T-helper 22 cell (primary cell): ENCODE data around the gene RNPEPL1.

Experiments
- DNase-seq: peaks from one replicate; pipeline ENCODE4 v3.0.0-alpha.2; 2020; ENCODE audit warnings: low read depth

Gene RNPEPL1

DNA sequence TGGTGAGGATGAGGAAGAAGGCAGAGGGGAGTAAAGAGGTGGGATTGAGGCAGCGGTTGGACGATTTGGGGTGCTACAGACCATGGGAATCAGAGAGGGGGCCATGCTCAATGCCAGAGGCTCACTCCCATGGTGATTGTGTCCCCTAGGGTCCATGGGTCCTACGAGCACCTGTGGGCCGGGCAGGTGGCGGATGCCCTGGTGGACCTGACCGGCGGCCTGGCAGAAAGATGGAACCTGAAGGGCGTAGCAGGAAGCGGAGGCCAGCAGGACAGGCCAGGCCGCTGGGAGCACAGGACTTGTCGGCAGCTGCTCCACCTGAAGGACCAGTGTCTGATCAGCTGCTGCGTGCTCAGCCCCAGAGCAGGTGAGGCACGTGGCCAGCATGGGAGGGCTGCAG is 23.5 kb downstream of the RNPEPL1 start:
- DNase-seq, result no peak

DNA sequence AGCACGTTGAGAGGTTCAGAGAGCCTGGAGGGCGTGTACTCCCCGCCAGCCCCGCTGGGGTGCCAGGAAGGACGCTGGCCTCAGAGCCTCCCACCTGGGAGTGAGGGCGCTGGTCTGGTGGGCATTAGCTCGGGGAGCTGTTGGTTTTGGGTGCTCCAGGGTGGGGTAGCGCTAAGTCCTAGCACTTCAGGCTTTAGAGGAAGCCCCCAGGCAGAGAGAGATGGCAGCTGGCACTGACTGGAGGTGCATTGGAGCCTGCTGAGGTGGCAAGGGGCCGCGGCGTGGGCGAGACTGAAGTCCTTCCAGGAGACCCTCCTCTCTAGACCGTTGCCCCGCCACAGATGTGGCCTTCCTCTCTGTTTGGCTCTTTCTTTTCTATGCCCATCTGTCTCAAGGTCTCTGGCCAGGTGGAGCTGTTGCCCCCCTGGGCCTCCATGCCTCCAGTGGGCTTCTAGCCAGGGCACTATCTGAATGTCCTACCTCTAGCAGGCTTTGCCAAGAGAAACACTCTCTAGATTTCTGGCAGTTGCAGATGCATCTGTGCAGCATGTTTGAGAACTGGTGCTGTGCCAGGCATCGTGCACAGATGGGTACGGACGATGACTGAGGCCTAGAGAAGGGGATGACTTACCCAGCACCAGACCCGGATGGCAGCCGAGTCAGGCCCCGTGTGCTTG is 24.9 kb downstream of the RNPEPL1 start:
- no peak for DNase-seq

DNA sequence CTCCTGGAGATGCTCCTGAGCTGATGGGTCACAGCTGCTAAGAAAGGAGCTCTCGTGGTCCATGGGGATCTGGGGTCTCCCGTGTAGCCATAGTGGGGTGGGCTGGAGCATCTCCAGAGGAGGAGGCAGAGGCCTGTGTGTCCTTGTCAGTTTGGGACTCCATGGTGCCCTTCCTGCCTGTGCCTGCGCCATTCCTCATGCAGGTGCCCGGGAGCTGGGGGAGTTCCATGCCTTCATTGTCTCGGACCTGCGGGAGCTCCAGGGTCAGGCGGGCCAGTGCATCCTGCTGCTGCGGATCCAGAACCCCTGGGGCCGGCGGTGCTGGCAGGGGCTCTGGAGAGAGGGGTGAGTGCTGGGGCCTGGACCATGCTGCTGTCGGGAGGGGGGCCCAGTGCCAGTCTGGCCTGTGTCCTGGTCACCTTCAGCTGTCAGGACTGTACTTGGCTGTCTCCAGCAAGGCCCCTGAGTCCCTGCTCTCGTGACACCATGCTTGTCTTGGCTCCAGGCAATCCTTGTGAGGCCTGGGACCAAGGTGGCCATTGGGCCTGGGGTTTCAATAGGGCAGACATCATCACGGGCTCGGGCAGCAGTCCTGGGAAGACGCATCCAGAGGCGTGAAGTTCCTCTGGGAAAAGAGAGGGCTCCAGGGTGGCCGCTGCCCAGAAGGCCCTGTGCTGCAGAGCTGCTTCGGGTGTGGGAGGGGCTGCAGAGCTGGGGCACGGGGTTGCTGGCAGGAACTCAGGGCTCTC is 25.6 kb downstream of the RNPEPL1 start:
- DNase-seq, result no peak

DNA sequence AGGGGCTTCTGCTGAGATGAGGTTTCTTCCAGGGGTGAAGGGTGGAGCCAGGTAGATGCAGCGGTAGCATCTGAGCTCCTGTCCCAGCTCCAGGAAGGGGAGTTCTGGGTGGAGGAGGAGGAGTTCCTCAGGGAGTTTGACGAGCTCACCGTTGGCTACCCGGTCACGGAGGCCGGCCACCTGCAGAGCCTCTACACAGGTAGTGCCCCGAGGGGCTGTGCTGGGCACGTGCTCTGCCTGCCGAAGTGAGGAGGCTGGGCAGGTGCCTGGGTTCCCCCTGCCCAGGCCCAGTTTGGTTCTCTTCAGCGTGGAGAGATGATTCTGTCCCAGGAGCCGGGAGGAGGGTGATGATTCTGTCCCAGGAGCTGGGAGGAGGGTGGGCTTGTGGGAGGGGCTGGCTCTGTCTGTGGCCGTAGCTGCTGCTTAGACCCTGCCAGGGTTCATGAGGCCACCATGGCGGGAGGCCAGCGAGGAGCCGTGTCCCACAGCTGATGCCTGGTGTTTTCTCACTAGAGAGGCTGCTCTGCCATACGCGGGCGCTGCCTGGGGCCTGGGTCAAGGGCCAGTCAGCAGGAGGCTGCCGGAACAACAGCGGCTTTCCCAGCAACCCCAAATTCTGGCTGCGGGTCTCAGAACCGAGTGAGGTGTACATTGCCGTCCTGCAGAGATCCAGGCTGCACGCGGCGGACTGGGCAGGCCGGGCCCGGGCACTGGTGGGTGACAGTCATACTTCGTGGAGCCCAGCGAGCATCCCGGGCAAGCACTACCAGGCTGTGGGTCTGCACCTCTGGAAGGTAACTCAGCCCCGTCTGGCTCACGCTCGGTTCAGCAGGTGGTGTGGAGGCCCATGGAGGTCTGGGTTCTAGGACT is 26.5 kb downstream of the RNPEPL1 start:
- no peak for DNase-seq

DNA sequence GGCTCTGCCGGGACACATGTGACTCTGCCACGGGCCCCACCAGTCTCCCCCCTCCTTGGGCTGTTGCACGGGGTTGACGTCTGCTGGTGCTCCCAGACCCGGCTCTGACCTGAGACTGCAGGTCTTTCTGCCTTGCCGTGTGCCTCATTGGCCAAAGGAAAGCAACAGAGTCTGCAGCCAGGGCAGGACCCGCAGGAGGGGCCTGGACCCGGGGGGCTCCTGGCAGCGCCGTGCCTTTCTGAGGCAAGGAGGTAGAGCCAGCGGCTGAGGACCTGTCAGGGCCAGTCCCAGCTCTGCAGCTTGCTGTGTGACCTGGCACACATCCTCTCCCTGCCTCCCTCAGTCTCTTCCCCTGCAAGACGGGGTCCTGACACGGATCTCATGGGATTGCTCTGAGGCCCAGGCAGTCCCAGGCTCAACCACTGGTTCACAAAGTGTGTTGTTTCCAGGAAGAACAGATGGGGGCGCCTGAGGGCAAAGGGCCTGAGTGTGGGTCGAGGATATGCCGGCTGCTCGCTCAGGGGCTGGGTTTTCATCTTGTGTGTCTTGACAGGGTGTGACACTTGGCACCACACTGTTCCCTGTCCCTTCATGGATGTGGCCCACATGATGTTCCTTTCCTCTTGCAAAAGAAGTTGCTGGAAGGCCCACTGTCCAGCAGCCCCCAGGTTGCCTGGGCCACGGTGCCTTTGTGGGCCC is 27.2 kb downstream of the RNPEPL1 start:
- DNase-seq, result no peak

DNA sequence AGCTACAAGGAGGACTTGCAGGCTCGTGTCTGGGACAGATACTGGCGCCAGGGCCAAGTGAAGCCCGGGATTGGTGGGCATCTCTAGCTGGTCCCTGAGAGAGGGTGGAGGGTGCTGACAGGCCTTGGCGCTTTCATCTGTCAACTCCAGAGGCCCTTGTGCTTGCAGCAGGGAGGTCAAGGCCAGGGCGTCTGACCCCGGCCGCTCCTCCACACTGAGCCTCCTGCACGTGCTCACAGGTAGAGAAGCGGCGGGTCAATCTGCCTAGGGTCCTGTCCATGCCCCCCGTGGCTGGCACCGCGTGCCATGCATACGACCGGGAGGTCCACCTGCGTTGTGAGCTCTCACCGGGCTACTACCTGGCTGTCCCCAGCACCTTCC is 27.8 kb downstream of the RNPEPL1 start:
- no peak for DNase-seq

DNA sequence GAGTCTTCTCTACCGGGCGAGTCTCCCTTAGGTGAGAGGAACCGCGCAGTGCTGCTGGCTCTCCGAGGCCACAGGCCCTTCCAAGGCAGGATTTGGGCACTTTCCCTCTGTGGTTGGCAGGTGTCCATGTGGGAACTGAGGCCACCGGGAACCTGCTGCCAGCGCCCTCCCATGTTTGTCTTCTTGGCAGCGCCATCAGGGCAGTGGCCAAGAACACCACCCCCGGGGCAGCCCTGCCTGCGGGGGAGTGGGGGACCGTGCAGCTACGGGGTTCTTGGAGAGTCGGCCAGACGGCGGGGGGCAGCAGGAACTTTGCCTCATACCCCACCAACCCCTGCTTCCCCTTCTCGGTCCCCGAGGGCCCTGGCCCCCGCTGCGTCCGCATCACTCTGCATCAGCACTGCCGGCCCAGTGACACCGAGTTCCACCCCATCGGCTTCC is 28.2 kb downstream of the RNPEPL1 start:
- DNase-seq, result no peak

DNA sequence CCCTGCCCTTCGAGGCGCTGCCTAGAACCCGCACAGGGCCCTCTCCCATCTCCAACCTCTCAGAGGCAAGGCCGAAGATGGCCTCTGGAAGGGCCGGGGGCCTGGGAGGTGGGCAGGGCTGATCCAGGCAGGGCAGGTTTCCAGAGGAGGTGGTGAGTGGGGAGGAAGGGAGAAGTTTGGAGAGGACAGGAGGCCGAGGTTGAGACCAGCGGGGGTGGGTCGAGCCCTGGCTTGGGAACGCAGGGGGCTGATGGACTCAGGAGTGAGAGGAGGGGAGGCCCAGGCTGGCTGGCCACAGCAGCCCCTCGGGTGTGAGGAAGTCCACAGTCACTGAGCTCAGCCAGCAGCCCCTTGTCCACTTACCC is 28.8 kb downstream of the RNPEPL1 start:
- no peak for DNase-seq

DNA sequence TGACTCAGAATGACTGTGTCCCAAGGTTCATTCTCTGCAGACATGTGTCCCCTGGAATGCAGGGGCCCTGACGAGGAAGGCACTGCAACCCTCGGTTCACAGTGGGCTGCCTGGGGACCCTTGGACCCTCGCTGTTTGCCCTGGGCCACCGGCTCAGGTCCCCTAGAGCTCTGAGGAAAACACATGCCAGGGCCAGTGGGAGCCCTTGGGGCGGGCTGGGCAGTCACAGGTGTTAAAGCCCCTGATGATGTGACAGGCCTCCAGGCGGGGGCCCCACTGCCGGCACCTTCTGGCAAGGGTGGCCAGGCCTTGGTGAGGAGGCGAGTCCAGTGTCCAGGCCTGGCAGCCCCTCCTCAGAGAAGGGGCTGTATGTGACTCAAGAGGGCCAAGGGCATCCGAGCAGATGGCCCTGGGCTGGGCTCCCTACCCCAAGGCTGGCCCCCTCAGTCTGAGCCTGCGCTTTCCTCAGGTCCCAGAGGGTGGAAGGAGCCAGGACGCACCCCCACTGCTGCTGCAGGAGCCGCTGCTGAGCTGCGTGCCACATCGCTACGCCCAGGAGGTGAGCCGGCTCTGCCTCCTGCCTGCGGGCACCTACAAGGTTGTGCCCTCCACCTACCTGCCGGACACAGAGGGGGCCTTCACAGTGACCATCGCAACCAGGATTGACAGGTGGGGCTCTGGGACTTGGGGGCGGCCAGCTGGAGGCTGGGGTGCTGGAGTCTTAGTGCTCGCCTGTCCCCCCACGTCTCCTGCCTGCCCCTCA is 29.3 kb downstream of the RNPEPL1 start:
- DNase-seq, result no peak

DNA sequence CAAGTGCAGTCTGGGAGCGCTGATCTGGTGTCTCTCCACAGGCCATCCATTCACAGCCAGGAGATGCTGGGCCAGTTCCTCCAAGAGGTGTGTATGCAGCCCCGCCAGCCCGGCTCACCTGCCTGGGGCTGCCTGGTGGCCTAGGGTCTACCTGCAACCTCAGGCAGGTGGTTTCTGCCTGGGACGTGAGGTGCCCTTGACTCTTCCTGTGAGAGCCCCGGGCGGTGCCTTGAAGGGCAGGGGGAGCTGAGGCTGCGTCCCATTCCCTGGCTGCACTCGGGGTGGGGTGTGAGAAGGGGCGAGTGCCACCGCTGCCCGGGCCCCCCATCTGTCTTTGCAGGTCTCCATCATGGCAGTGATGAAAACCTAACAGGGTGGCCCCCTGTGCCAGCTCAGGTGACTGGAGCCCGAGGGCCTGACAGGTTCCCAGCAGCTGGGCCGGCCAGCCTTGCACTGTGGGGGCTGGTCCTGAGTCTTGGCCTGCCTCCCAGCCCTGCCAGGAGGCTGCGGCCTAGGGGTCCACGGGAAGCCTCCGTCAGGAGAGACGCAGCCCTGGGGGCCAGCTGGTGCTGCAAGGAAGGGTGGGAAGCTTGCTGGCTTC is 30.1 kb downstream of the RNPEPL1 start:
- DNase-seq, result no peak

DNA sequence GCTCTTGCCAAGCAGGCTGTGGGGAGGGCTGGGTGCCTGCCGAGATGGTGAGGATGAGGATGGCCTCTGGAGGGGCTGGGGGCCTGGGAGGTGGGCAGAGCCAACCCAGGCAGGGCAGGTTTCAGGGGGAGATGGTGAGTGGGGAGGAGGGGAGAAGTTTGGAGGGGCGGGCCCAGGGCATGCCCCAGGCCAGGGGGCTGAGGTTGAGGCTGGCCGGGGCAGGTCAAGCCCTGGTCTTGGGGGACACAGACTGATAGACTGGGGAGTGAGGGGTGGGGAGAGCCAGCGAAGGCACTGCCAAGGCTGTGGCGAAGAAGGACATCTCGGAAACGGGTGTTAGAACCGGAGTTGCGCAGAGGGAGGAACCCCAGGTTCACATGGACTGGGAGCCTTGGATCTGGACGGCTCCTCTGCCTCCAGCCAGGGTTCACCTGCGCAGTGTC is 30.9 kb downstream of the RNPEPL1 start:
- no peak for DNase-seq

DNA sequence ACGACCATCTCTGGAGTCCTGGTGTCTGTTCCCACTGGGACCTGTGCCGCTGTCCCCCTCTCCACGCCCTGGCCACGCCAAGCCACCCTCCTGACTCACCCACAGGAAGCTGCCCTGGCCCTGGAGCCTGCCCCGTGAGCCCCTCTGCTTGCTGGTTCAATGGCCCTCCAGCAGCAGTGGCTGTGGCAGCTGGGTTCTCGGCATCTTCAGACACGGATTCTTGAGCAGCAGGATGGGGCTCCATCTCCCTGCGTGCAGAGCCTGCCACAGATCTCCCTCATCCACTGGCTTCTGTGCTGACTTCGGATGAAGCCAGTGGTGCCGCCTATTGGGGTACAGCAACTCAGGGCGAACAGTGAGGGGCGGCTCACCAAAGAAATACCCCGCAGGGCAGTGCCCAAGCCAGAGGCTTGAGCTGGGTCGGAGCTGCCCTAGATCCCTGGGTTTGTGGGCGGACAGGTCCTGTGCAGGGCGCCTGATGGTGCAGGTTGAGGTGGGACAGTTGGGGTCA is 32.2 kb downstream of the RNPEPL1 start:
- no peak for DNase-seq

DNA sequence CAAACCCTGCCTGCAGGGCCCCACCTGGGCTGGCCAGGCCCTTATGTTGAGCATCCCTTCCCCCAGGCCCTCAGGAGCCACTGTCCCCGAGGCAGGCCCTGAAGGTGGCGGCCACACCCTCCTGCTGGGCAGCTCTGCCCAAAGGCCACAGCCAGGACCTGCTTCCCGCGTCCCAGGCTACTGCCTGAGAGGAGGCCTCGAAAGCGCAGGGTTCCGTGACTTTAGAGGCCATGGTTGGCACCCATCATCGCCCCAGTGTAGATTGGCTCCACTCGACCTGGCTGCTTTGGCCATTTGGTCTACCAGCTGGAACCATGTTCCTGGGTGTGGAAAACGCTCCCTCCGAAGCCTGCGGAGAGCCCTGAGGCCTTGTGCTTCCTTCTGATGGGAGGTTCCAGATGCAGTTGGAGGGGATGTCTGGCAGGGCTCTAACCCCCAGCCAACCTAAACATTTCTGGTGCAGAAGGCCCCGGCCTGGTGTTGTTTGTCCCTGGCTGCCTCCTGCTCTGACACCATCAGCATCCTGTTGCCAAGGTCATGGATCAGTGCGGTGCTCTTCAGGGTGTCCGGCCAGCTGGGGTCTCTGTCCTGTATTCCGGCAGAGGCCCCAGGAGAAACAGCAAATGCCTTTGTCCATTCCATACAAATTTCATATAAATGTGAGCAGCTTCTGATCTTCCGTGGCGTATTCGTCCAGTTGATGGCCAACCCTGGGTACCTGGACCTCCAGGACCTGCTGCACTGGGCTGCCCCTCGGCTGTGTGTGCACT is 33.0 kb downstream of the RNPEPL1 start:
- no peak for DNase-seq

DNA sequence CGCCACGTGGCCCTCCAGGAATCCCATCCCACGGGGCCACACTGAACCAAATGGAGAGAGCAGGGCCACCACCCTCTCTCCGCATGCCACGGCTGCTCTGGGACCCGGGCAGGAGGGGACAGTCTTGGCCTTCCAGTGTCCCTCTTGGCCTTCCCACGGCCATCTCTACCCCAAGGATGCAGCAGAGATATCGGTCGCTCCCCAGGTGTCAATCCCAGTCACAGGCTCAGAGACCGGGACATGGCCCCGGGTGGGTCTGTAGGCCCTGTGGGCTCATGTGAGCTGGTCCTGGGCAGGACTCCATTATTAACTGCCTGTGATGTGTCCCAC is 33.5 kb downstream of the RNPEPL1 start:
- no peak for DNase-seq

DNA sequence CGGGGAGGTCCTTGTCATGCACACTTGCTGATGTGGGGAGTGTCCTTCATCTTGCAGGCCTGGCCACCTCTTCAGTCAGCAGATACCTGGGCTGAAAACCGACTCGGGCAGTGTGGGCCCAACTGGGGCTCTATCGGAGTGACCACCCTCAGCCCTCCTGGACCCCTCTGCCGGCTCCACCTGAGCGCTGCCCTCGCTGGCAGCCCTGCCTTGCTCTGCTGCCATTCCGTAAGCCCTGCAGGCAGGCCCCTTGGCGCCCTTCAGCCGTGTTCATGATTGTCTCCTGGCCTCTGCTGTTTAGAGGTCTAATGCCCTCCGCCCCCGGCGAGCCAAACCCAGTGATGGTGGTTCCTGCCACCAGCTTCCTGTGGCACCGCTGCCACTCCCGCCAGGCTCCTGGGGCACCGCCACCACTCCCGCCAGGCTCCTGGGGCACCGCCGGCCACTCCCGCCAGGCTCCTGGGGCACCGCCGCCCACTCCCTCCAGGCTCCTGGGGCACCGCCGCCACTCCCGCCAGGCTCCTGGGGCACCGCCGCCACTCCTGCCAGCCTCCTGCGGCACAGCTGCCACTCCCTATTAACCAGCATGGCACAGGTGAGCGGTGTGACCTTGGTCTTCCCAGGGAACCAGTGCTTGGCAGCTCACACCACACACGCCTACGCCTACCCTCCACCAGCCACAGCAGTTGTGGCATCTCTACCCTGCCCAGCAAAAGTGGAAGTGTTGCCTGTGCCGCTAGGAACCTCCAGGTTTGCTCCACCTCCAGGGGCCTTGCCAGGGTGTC is 34.2 kb downstream of the RNPEPL1 start:
- no peak for DNase-seq

DNA sequence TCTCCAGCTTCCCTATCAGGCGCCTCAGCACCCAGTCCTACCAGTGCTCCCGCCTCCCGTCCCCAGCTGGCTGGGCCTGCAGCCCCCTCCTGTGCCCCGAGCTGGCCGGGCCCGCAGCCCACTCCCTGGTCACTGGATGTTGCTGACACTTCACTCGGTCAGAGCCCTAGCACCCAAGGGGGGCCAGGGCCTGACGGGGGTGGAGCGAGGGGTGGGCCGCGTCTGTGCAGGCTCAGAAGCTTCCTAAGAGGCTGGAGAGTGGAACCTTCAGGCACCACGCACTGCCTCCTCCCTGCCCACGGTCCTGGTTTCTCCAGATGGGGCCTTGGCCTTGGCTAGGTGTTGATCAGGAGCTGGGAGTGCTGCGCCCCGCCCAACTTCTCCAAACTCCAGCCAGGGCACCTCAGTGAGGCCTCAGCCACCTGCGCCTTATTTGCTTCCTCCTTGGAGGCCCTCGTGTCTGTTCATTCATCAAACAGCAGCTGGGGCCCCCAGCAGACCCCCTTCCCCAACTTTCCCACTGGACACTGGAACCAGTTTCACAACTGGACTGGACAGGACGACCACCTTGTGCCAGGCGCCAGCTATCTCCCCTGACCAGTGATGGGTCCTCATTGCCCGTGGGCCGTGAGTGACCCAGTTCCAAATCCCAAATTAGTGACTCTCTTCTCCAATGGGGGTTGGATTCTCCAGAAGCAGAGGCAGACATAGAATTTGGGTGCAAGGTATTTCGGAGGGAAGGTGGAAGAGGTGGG is 35.0 kb downstream of the RNPEPL1 start:
- no peak for DNase-seq

DNA sequence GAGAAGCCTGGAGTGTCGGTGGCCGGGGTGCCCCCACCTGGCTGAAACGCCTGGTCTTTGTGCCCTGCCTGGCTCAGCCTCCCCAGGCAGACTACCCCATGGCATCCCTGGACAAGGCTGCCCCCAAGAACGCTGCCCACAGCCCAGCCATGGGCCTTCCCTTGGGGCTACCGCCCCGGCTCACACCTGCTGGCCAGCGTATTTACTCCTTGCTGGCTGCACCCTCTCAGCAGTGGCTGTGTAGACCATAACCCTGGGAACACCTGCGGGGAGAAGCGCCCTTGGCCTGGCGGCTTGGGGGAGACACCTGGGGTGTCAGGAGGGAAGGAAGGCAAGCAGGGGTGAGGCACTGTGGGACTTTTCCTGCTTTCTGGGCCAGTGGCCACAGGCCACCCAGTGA is 35.6 kb downstream of the RNPEPL1 start:
- DNase-seq, result no peak

DNA sequence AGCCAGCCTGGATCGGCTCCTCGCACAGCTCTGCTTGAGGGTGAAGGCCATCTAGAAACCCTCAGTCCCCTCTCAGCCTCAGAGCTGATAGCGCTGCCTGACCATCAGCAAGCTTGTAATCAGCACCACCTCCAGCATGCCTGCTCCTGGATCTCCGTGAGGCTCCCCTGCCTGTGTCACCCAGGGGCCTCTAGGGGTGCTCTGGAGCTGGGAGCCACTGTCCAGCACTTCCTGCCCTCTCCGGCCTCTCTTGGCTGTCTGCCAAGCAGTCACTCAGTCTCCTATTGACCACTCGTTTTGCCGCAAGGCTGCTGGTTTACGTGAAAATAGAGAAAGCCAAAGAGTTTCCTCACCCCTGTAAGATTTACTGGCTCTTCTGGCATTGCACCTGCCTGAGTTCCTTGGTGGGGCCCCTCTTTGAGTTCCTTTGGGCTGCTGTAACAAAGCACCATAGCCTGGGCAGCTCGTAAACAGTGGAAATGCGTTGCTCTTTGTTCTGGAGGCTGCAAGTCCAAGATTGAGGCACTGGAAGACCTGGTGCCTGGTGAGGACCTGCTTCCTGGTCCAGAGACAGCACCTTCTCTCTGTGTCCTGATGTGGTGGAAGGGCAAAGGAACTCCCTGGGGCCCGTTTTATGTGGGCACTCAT is 36.1 kb downstream of the RNPEPL1 start:
- no peak for DNase-seq
